K562 (cell line): Measurements from ENCODE around the gene XRCC3. TPM values are rescaled to one million over a fixed set of nuclear protein-coding genes. Genes with fewer than 3 reads are reported as not detected.

Experiments used
- ATAC-seq: fragments of 200-7000 bp; cut with Tn5 transposase; 3 replicates; pipeline ENCODE4 v1.9.1; 2020; ENCODE audit warnings: moderate library complexity
- BruUV-seq: library from RNA; stranded (reverse); fragments of 400-500 nt; replicated peaks from 2 replicates; lab custom pipeline; 2021; lab: Mats Ljungman, UMichigan
- CTCF ChIA-PET: fragments of 300-600 bp; formaldehyde crosslinking; extraction: SDS; loops from one replicate; lab custom pipeline; 2021; ENCODE audit warnings: low intra/inter-chr PET ratio; lab: Yijun Ruan, JAX
- POLR2A ChIA-PET: fragments of 300-600, 350-650 bp; sonication (Branson Sonifier 250); formaldehyde crosslinking; extraction: SDS; loops from one replicate; lab custom pipeline; 2021; ENCODE audit warnings: antibody characterized with exemption, inconsistent platforms; lab: Yijun Ruan, JAX
- DNase-seq, 4 experiments: peaks; one replicate each; pipeline versions ENCODE4 v3.0.0 to v3.0.0-alpha.2; 2011 to 2018; ENCODE audit warnings: low spot score in 3 of 4, mixed read lengths in 3 of 4; ENCODE audit errors: extremely low read depth in 1 of 4
- FAIRE-seq: peaks from 2 replicates; lab custom pipeline; 2011; peaks lifted over from hg19 to GRCh38; lab: Jason Lieb, UNC
- H2AFZ ChIP-seq: 2 replicates; pipeline ENCODE4 v1.6.0; 2011; ENCODE audit warnings: low read depth, low read length, control low read depth, inconsistent platforms
- H3K27ac ChIP-seq: fragments of 200-600 bp; 3 replicates; pipeline ENCODE4 v1.8.0; 2011; ENCODE audit warnings: low read depth, mild to moderate bottlenecking, control low read depth, inconsistent platforms, low read length, moderate library complexity, mixed read lengths; ENCODE audit errors: extremely low read depth
- H3K27me3 ChIP-seq, 2 experiments: fragments of 300-600 bp in 1 of 2; 2 replicates in 1 of 2; 3 replicates in 1 of 2; pipeline versions ENCODE4 v1.6.0 to v1.8.0; 2011; ENCODE audit warnings: inconsistent platforms in 2 of 2, low read length in 2 of 2, mild to moderate bottlenecking in 1 of 2, mixed read lengths in 1 of 2, moderate library complexity in 1 of 2; ENCODE audit not compliant: control insufficient read depth in 2 of 2, insufficient read depth in 2 of 2
- H3K36me3 ChIP-seq: fragments of 300-600 bp; 3 replicates; pipeline ENCODE4 v1.8.0; 2011; ENCODE audit warnings: mild to moderate bottlenecking, low read length, inconsistent platforms; ENCODE audit not compliant: control insufficient read depth, insufficient read depth
- H3K4me1 ChIP-seq, 2 experiments: fragments of 200-600 bp in 1 of 2; replicated peaks in 1 of 2; 2 replicates in 1 of 2; 3 replicates in 1 of 2; pipeline versions ENCODE4 v1.5.1 to v1.8.0; 2011; ENCODE audit warnings: inconsistent platforms in 2 of 2, low read length in 2 of 2, mild to moderate bottlenecking in 1 of 2, mixed read lengths in 1 of 2, moderate library complexity in 1 of 2; ENCODE audit not compliant: control insufficient read depth in 2 of 2, insufficient read depth in 2 of 2
- H3K4me2 ChIP-seq: 2 replicates; pipeline ENCODE4 v1.6.1; 2011; ENCODE audit warnings: low read length, control low read depth, inconsistent platforms, mixed read lengths; ENCODE audit not compliant: insufficient read depth
- H3K4me3 ChIP-seq: fragments of 200-600 bp; sonication (generic), shearing (Covaris generic); 2 replicates; pipeline ENCODE4 v1.5.1; 2016; ENCODE audit warnings: control low read depth, inconsistent platforms
- H3K79me2 ChIP-seq: fragments of 200-600 bp; 3 replicates; pipeline ENCODE4 v1.8.0; 2011; ENCODE audit warnings: low read length, inconsistent platforms; ENCODE audit not compliant: control insufficient read depth, insufficient read depth
- H3K9ac ChIP-seq, 2 experiments: 2 replicates each; pipeline versions ENCODE4 v1.6.0 to v1.6.1; 2011; ENCODE audit warnings: low read depth in 2 of 2, low read length in 2 of 2, control low read depth in 1 of 2, inconsistent platforms in 1 of 2, mild to moderate bottlenecking in 1 of 2, mixed read lengths in 1 of 2; ENCODE audit not compliant: insufficient read depth in 1 of 2
- H3K9me1 ChIP-seq: one replicate; pipeline ENCODE4 v1.6.0; 2011; ENCODE audit warnings: inconsistent platforms, mild to moderate bottlenecking, low read length, moderate library complexity; ENCODE audit not compliant: control insufficient read depth, insufficient read depth
- H3K9me3 ChIP-seq: replicated peaks from 2 replicates; pipeline ENCODE4 v1.5.1; 2011; ENCODE audit warnings: low read depth, low read length, inconsistent platforms; ENCODE audit not compliant: control insufficient read depth, insufficient read depth
- H4K20me1 ChIP-seq: replicated peaks from 2 replicates; pipeline ENCODE4 v1.6.1; 2011; ENCODE audit warnings: low read length, inconsistent platforms, mixed read lengths; ENCODE audit not compliant: control insufficient read depth, insufficient read depth
- CCNT2 ChIP-seq: IDR thresholded peaks from 2 replicates; pipeline ENCODE4 v1.6.1; 2011; ENCODE audit warnings: borderline replicate concordance, low read depth, mild to moderate bottlenecking, moderate library complexity, mixed read lengths, low read length; ENCODE audit not compliant: insufficient read length; ENCODE audit errors: extremely low read depth
- HNRNPL ChIP-seq: fragments of 200-400 bp; formaldehyde crosslinking; IDR thresholded peaks from 2 replicates; pipeline ENCODE4 v1.6.1; 2017; ENCODE audit warnings: low read depth, mild to moderate bottlenecking, low read length
- KDM2B ChIP-seq: fragments of 250-450 bp; sonication (Bioruptor Pico); IDR thresholded peaks from 2 replicates; pipeline ENCODE4 v1.8.0; 2021; ENCODE audit warnings: mild to moderate bottlenecking, moderate library complexity
- NCOA6 ChIP-seq: fragments of 450-650 bp; IDR thresholded peaks from 2 replicates; pipeline ENCODE4 v1.6.1; 2017; ENCODE audit warnings: mild to moderate bottlenecking
- POLR2AphosphoS5 ChIP-seq: IDR thresholded peaks from 2 replicates; pipeline ENCODE4 v1.6.1; 2011; ENCODE audit warnings: mild to moderate bottlenecking, low read depth, low read length, moderate library complexity; ENCODE audit not compliant: control insufficient read depth, insufficient read depth
- RAD21 ChIP-seq, 2 experiments: fragments of 250-450 bp in 1 of 2; fragments of 450-650 bp in 1 of 2; sonication (Bioruptor Pico) in 1 of 2; formaldehyde crosslinking in 1 of 2; IDR thresholded peaks in 1 of 2; conservative IDR thresholded peaks in 1 of 2; 2 replicates each; pipeline versions ENCODE4 v1.4.0 to v1.8.0; 2020 to 2022; ENCODE audit warnings: mild to moderate bottlenecking in 2 of 2, moderate library complexity in 1 of 2
- STAT5B ChIP-seq: fragments of 250-450 bp; sonication (Bioruptor Pico); IDR thresholded peaks from 2 replicates; pipeline ENCODE4 v1.8.0; 2021; ENCODE audit warnings: mild to moderate bottlenecking, inconsistent platforms
- ZNF140 ChIP-seq: fragments of 250-450 bp; sonication (Bioruptor Pico); IDR thresholded peaks from 2 replicates; pipeline ENCODE4 v1.8.0; 2021; ENCODE audit warnings: moderate library complexity, mild to moderate bottlenecking, inconsistent platforms
- ZNF197 ChIP-seq: fragments of 200-800 bp; sonication (Bioruptor generic); IDR thresholded peaks from 2 replicates; pipeline ENCODE4 v1.6.1; 2016; ENCODE audit warnings: low read depth, missing genetic modification characterization, missing compliant biosample characterization
- ZNF699 ChIP-seq: fragments of 250-450 bp; sonication (Bioruptor Pico); IDR thresholded peaks from 2 replicates; pipeline ENCODE4 v1.8.0; 2021; ENCODE audit warnings: mild to moderate bottlenecking, moderate library complexity; ENCODE audit not compliant: insufficient replicate concordance
- WGBS: fragments of 100-300 bp; shearing (Covaris generic); methylation state at CpG from one replicate; pipeline ENCODE4 v1.1.6; 2016; ENCODE audit warnings: low coverage, mixed read lengths; ENCODE audit not compliant: insufficient coverage; ENCODE audit errors: missing lambda C conversion rate; 5-methylcytosine and 5-hydroxymethylcytosine counted together
- in situ Hi-C: fragments of 300-500 bp; cut with MboI; formaldehyde crosslinking; loops from 4 replicates; pipeline ENCODE4 v1.15.0; 2018; ENCODE audit warnings: inconsistent platforms, mixed read lengths
- intact Hi-C: fragments of 100-400 bp; cut with micrococcal nuclease; formaldehyde crosslinking; loops from 2 replicates; pipeline ENCODE4 v1.14.2; 2022
- polyA plus RNA-seq, 8 experiments: library from polyadenylated mRNA; depleted of rRNA in 4 of 8; stranded (reverse) in 5 of 8; unstranded in 3 of 8; fragments of >200 nt; fragmentation: Nextera tagmentation in 2 of 8; fragmentation: Illumina TruSeq in 1 of 8; extraction: Ambion mirVana in 2 of 8; extraction: Trizol in 1 of 8; gene quantifications; 2 replicates each; pipeline versions ENCODE4 v1.2.1 to v1.2.3, GENCODE V29; 2011 to 2014; ENCODE audit warnings: inconsistent platforms in 1 of 8, missing spikeins in 1 of 8
- total RNA-seq, 7 experiments: library from RNA; depleted of rRNA in 6 of 7; stranded (reverse); fragments of >200 nt in 6 of 7; fragmentation: Illumina TruSeq in 2 of 7; extraction: Trizol in 2 of 7; gene quantifications; 2 replicates each; pipeline versions ENCODE4 v1.2.1 to v1.2.3, GENCODE V29; 2011 to 2021; ENCODE audit warnings: low replicate concordance in 1 of 7
- TF ChIP-seq, protein P1 (sequence below), 3 experiments: IDR thresholded peaks in 2 of 3; conservative IDR thresholded peaks in 1 of 3; 2 replicates each; pipeline ENCODE4 v1.5.1; 2011 to 2012; ENCODE audit warnings: low read length in 3 of 3, mild to moderate bottlenecking in 3 of 3, control low read depth in 2 of 3, improper control_type of control experiment in 1 of 3, inconsistent platforms in 1 of 3, low read depth in 1 of 3, mixed read lengths in 1 of 3, moderate library complexity in 1 of 3; ENCODE audit not compliant: insufficient read depth in 2 of 3
- TF ChIP-seq, protein P2 (sequence below): fragments of 250-450 bp; sonication (Bioruptor Pico); IDR thresholded peaks from 2 replicates; pipeline ENCODE4 v1.4.0; 2020; ENCODE audit warnings: mild to moderate bottlenecking

The XRCC3 gene
- total and polyA plus RNA-seq, 9 of the 15 experiments (the other 6 are each of a cell fraction or from before 2014, with no cell fraction given): 0.34 to 59.3 (median 30.3) TPM

DNA sequence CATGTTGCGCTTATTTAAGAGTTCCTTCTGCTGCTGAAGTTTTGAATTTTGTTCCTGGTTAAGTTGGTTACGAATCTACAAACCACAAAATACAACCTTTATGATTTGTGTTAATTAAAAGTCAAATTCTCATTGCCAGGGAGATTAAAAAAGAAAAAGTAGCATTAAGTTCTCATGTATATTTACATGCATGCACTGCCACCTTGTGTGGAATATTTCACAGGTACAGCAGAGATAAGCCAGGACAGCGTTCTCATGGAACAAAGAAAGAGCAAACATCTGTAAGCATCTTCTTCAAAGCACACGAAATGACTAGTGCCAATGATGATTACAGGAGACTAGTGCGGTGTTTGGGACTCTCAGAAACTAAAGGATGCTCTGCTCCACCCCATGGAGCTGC is 34.6 kb upstream of the XRCC3 start:
- Histone ChIP-seq H3K27me3 (peaks cover 2 to 13% of the 10 kb centered on the region in 2 experiments; a peak in 3 of 5 replicates), H3K27ac (no peak overlapping the region), H3K79me2 (no peaks in the 10 kb centered on the region), H3K4me1 (no peaks in the 10 kb centered on the region; a peak in 3 of 5 replicates), H3K9me1 (no peaks in the 10 kb centered on the region), H3K4me2 (no peak overlapping the region), H2AFZ (no peak overlapping the region), H3K9me3 (no peaks in the 10 kb centered on the region), H4K20me1 (no peaks in the 10 kb centered on the region), H3K36me3 (no peaks in the 10 kb centered on the region), H3K9ac (no peak overlapping the region), H3K4me3 (no peak overlapping the region)
- in situ Hi-C loops (no loop called here), intact Hi-C loops (loop anchor here (2.0 kb wide), 1 partner anchor 177 kb away; no protein-coding TSS in a partner anchor)
- 30% methylated on average over 5 of the region's 5 CpGs for WGBS
- ChIA-PET POLR2A (no interaction called here), CTCF (no interaction called here)
- FAIRE-seq (peak; percentile 65), ATAC-seq (no peak), DNase-seq (no peak)
- BruUV-seq: no TSS peak
- TF ChIP-seq HNRNPL (no peak), ZNF197 (no peak), RAD21 (CRISPR knock-in tag; conservative IDR thresholded peaks at IDR 0.05 in 1 of 2, IDR thresholded peaks at IDR 0.05 in 1 of 2) (peak in 1 of 2 experiments; percentile 52; a peak in 2 of 4 replicates), ZNF699 (CRISPR knock-in tag) (no peak), POLR2AphosphoS5 (no peak), CCNT2 (no peak), KDM2B (no peak), STAT5B (no peak), NCOA6 (no peak), ZNF140 (no peak)
- TF ChIP-seq, protein P1, sequence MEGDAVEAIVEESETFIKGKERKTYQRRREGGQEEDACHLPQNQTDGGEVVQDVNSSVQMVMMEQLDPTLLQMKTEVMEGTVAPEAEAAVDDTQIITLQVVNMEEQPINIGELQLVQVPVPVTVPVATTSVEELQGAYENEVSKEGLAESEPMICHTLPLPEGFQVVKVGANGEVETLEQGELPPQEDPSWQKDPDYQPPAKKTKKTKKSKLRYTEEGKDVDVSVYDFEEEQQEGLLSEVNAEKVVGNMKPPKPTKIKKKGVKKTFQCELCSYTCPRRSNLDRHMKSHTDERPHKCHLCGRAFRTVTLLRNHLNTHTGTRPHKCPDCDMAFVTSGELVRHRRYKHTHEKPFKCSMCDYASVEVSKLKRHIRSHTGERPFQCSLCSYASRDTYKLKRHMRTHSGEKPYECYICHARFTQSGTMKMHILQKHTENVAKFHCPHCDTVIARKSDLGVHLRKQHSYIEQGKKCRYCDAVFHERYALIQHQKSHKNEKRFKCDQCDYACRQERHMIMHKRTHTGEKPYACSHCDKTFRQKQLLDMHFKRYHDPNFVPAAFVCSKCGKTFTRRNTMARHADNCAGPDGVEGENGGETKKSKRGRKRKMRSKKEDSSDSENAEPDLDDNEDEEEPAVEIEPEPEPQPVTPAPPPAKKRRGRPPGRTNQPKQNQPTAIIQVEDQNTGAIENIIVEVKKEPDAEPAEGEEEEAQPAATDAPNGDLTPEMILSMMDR (IDR thresholded peaks at IDR 0.05 in 2 of 3, conservative IDR thresholded peaks at IDR 0.05 in 1 of 3; ENCODE audit: insufficient read depth in 2 of 3, low read depth in 1 of 3, low read length in 3 of 3): peak in 1 of 3 experiments; percentile 43; a peak in 2 of 6 replicates
- TF ChIP-seq, protein P2, sequence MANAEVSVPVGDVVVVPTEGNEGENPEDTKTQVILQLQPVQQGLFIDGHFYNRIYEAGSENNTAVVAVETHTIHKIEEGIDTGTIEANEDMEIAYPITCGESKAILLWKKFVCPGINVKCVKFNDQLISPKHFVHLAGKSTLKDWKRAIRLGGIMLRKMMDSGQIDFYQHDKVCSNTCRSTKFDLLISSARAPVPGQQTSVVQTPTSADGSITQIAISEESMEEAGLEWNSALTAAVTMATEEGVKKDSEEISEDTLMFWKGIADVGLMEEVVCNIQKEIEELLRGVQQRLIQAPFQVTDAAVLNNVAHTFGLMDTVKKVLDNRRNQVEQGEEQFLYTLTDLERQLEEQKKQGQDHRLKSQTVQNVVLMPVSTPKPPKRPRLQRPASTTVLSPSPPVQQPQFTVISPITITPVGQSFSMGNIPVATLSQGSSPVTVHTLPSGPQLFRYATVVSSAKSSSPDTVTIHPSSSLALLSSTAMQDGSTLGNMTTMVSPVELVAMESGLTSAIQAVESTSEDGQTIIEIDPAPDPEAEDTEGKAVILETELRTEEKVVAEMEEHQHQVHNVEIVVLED (CRISPR knock-in tag): no peak
